HG02870 (cell line): ENCODE data around the gene DZIP1.
"Not testable (repeated sequence)": the region's sequence is repeated elsewhere in the genome, so short reads cannot be mapped to it uniquely, and the experiment has no call there.

ENCODE experiments used
- ATAC-seq: cut with Tn5 transposase; IDR thresholded peaks from one replicate; pipeline ENCODE4 v1.9.1; 2021; ENCODE audit warnings: mild to moderate bottlenecking, moderate library complexity; ENCODE audit not compliant: unreplicated experiment

Gene DZIP1

DNA sequence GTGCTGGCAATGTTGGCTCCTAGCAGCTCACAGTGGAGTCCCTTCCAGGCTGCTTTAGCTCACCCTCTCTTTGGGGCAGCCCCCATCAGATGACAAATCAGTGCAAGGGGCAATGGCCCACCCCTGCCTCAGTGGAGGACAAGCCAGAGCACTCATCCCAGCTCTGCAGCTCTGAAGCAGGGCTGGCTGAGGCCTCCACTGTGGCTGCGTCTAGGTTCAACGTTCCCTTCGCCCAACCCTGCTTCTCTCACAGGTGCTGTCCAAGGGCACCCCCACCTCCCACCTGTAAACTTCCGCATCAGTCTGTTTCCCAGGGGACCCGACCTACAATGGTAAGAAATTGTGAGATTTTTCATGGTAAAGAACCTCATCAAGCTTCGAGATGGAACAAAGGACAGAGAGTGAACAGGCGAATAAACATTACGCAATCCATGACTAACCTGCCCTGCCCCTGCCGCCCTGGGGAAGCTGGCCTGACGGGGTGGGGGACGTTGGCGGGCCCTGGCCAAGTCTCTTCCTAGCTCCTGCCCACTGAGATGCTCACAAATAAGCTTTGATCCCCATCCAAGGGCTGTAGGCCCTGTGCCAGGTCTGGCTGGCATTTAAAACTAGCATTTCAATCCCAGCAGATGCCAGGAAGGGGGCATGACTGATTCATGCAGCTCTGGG is 40.5 kb downstream of the DZIP1 start:
- ATAC-seq, result no peak

DNA sequence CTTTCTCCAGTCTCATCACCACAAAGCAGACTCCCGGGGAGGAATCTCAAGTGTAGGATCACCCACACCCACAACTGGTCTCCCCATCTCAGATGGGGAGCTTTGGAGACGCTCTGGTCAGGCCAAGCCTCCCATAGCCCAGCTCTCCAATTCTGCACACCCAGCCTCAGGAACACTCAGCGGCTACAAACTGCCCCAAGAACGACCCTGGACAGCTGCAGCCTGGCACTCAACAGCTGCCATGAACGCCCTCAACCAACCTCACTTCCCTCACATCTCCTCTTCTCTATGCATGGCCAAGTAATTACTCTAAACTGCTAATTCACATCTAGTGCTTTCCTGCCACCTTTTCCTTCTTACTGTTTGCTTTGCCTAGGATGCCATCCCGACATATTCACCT is 42.6 kb downstream of the DZIP1 start:
- no peak for ATAC-seq

DNA sequence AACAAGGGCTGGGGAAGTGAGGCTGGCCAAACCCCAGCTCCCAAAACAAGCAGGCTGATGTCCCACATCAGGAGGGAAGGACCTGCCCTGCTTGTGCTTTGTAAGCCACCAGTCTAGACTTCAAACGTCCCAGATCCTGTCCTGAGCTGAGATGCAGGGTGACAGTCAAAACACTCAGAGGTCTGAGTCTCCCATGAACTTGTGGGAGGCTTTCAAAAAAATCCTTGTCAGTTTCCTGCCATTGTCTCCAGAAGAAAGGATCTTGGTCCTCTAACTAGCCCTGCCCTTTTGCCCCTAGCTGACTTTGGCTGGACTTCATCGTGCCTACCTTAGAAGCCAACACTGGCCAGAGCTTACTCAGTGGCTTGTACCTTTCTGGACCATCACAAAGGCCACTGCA is 43.3 kb downstream of the DZIP1 start:
- ATAC-seq, result no peak

DNA sequence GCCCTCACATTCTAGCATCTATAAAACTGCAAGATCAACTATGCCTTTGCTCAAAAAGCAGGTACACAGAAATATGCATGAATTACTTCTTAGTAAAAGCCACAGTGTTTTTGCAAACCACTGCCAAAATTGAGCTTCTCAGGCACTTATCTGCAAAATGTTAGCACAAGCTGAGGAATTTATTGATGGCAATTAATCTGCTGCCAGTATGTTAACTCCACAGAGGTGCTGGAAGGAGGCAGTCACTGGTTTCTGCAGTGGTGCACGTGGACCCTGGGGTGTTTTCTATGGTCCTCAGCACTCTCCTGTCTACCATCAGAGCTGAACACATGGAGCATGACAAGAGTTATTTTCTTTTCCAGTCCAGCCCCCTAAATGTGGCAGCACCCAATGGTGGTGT is 47.8 kb downstream of the DZIP1 start:
- no peak for ATAC-seq

DNA sequence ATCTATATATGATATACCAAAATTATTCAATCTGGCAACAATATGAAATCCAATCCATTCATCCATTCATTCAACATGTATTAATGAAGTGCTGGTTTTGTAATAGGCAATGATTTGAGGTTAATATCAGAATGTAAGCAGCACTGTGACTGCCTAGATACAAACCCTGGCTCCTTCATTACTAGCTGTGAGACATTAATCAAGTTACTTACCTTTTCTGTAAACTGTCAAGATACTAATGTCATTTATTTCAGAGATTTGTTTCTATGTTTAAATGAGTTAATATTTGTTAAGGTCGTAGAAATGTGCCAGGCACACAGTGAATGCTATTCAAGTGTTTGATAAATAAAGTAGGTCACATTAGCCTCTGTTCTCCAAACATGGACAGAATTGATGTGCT is 51.0 kb downstream of the DZIP1 start:
- no peak for ATAC-seq

DNA sequence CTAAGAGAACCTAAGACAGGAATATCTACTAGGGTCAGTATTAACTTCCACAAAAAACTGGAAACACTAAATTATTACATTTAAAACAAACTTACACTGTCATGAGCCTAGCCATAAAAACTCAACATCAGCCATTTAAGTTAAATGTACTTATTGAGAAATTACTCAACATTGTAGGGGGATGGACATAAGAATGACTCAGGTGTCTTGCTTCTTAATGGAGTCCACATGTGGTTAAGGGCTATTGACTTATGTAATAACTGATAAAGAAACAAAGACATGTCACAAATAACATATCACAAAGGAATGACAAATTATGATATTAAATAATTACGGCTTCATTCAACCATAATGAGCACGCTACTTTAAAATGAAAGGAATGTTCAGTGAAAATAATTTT is 55.8 kb downstream of the DZIP1 start:
- ATAC-seq, result no peak

DNA sequence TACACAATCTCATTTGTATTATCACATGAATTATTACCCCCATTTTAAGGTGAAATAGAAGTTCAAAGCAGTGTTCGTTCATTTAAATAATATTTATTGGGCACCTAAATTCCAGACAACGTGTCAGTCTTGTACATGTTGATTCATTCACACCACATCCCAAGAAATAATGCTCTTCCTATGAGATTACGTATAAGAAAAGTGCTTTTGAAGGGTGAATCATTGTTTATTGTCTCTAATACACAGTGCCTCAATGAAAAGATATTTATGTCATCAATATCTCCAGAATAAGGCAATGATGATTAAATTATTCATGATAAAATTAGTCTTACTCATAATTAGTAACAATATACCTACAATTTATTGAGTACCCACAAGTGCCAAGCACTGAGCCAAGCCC is 56.4 kb downstream of the DZIP1 start:
- ATAC-seq, result no peak

DNA sequence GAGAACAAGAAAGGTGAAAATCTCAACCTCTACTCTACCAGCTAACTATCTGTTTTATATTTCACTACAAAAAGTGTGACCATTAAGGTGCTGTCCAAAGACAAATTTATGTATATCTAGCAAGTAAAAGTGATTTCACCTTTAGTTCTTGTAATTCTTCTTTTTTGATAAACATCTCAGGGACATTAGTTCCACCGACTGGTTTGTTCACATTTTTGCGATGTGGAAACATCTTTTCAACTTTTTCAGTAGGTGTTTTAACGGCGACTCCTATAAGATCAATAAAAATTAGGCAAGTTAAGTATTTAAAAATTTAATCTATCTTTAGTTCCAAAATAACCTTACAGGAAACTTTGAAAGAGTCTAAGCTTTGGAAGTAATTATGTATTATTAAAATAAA is 58.6 kb downstream of the DZIP1 start:
- ATAC-seq, result no peak

DNA sequence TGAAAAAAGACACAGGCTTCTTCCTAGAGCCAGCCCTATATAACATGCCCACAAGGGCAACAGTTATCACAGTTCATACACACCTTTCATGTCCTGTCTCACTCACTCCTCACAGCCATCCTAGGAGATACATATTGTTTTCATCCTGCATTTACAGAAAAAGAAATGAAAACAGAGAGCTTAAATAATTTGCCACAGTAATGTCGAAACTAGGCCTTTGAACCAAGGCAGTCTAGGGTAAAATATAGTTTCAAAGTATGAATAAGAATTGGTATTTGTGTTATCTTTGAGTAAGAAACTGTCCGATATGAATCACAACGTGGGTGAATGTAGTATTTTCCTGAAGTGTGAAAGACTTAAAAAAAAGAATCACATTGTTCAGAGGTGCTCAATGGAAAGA is 65.2 kb downstream of the DZIP1 start:
- peak; percentile 98 for ATAC-seq

DNA sequence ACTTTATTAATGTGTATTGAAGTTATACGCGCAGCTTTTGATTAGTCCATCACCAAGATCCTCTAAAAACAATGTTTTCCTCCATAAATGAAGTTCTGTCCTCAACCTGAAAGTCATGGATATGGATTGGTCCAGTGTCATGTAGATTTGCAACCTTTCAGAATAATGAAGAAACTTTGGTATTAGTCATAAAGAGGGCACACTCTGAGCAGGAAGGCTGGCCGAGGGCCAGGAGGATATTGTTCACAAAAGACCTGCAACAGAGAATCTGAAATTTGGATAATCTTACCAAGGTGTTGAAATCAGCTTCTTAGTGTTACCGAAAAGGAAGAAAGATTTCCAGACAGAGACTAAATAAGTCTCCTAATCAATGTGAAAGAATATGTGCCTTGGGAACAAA is 71.3 kb downstream of the DZIP1 start:
- no peak for ATAC-seq

DNA sequence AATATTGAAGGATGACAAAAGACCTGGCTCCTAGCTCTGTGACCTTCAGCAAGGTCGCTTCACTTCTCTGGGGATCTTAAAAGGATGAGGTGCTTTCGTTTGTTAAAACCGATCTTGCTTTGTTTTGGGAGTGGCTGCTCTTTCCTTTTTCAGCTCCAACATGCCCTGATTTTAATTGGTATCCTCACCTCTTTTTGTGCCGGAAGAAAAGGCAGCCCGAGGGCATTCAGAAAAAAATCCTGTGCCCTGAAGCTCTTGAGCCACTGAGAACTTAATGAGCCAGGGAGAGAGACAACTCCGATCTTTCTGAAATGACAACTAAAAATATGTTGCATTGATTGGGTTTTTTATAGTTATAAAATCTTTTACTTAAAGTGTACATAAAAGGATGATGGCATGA is 72.6 kb downstream of the DZIP1 start:
- no peak for ATAC-seq

DNA sequence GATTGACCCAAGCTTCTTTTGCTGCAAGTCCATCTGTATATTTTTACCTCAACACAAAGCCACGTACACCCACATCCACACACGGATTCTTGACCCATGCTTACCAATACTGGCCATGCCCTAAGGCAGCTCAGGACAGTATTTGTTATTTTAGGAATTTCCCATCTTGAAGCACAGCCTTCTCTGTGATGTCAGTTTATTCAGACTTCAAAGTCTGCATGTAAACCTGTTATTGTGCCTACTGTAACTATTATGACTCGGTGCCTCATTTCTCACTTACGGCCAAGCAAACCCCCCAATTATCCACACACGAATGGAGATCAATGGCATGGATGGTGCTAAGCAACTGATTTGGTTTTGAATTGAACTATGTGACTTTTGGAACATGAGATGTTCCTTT is 74.5 kb downstream of the DZIP1 start:
- no peak for ATAC-seq

DNA sequence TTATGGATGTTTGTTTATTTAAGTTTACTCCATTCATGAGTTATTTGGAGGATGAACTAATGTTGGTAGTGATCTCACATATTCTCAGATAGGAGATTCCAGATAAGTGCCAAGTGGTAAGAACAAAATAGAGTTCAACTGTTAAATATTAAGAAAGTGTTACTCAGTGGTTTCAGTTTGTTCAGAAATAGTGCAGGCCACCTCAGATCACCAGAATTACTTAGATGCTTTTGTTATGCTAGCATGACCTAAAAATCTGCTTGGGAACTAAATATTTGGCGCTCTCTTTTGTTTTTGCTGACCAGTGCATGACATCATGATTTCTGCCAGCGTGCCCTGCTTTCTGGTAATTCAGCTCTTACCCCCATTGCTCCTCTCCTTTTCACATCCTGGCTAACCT is 76.4 kb downstream of the DZIP1 start:
- no peak for ATAC-seq

DNA sequence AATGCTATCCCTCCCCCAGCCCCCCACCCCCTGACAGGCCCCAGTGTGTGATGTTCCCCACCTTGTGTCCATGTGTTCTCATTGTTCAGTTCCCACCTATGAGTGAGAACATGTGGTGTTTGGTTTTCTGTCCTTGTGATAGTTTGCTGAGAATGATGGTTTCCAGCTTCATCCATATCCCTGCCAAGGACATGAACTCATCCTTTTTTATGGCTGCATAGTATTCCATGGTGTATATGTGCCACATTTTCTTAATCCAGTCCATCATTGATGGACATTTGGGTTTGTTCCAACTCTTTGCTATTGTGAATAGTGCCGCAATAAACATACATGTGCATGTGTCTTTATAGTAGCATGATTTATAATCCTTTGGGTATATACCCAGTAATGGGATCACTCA is 78.7 kb downstream of the DZIP1 start:
- ATAC-seq, result not testable (repeated sequence)

DNA sequence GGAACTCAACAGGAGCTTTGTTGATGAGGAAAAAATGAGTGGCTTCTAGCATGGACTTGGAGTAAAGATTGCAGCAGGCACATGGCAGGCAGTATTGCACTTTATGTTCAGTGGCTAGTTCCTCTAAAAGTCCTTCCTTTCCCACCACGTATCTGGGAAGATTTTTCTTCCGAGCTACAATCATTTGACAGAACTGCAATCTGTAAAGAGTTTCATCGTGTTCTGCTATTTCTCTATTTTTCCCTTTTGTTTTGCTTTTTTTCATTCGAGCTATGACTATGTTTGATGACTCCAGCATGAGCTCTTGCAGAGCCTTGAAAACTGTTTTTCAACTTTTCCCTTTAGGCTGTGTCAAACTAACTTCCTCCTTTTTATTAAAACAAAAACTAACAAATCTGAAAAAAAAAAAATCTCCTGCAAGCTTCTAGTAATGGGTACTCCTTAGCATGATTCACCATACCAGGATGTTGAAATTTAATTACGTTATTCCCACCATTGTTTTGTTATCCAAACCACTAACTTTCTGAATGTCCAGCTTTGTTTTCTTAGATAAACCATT is 79.7 kb downstream of the DZIP1 start:
- no peak for ATAC-seq

DNA sequence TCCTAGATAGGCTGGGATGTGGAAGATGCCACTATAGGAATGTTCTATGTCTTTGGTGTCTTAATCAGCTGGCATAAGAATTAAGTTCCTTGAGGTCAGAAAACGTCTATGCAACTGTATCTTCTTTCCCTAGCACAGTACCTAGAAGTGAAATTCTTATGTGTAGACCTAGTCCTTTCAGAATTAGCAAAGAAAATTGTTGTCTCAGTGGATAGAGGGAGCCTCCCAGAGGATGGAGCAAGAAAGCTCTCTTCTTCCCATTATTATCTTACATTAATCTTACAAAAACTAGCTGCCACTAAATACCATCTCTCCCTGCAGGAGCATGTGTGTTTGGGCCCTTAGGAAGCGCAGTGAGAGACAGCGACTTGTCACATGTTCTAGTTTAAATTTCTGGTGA is 80.4 kb downstream of the DZIP1 start:
- ATAC-seq, result no peak

DNA sequence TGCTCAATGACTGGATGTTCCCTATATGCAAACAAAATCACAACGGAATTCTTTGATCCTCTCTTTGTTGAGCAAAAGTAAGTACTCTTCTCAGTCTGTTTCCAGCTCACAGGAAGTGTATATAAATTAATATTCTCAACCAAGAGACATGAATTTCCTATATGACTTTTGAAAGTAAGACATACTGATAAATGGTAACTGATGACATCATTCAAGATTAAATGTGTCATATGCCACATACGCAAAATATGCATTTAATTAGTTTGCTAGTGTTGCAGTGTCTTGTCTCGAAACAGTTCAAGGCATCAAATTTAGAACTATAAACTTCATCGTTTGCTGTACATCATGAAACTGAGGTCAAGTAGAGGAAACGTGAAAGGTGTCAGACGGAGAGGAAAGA is 84.1 kb downstream of the DZIP1 start:
- no peak for ATAC-seq

DNA sequence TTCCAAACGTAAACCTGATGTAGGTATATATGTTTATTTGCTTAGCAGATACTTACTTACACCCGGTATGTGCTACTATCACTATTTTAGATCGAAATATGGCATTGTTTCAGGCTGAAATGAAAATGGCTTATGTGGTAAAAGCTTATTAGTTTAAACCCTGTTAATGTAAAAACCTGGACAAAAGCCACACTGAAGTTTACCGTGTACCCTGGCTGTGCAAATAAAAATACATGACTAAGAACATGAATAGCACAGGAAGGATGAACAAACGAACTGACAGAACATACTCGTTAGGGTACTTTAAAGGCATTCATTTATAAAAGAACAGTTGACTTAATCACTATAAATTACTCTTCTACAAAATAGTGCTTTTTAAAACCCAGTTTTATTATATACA is 85.4 kb downstream of the DZIP1 start:
- ATAC-seq, result no peak

DNA sequence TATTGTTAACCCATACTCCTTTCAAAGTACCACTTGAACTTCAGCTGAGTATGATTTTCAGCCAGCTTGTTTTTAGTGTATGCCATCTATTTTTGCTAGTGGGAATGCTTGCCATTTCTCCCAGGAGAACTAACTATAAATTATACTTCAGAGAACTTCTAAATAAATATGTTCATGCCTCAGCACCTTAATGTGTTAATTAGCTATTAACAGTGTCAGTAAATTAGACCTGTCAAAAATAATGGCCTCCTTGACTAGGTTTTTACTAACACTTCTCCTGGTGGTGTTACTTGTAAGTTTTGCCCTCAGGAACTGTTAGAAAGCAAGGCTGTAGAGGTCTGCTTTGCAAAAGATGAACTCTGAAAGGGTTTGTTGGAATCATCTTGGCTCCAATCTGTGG is 87.5 kb downstream of the DZIP1 start:
- ATAC-seq, result no peak

DNA sequence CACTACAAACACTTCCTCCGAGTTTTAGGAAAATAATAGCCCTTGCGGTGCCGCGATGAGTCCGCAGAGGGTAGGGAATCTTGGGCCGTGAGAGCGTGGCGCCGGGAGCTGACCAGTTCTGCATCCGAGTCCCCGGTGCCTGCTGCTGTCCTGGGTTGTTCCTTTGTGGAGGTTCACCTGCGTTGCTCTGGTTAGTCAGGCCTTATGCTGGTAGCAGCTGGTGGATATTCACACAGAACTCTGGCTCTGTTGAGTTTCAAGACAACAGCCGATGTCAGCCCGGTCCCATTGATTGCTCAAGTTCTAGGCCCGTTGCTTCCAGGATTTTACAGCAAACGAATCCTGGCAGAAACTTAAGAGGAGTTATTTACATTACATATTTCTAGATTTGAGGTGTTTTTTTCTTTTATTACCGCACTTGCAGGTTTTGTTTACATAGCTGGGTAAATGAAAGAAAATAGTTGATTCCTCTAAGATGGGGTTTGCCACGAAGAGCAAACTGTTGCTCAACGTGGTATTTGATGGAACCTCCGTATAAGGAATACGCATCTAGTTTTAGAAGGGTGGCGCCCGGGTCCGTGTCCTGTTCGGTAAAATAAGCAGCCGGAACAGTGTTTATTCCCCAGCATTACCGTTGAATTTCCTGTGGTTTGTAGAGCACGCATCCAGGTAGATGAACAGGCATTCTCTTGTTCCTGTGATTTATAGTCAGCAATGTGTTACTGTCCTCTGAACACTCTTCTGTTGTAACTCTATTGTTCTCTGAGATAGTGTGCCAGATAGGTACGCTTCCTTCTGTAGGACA is 90.7 kb downstream of the DZIP1 start:
- no peak for ATAC-seq

DNA sequence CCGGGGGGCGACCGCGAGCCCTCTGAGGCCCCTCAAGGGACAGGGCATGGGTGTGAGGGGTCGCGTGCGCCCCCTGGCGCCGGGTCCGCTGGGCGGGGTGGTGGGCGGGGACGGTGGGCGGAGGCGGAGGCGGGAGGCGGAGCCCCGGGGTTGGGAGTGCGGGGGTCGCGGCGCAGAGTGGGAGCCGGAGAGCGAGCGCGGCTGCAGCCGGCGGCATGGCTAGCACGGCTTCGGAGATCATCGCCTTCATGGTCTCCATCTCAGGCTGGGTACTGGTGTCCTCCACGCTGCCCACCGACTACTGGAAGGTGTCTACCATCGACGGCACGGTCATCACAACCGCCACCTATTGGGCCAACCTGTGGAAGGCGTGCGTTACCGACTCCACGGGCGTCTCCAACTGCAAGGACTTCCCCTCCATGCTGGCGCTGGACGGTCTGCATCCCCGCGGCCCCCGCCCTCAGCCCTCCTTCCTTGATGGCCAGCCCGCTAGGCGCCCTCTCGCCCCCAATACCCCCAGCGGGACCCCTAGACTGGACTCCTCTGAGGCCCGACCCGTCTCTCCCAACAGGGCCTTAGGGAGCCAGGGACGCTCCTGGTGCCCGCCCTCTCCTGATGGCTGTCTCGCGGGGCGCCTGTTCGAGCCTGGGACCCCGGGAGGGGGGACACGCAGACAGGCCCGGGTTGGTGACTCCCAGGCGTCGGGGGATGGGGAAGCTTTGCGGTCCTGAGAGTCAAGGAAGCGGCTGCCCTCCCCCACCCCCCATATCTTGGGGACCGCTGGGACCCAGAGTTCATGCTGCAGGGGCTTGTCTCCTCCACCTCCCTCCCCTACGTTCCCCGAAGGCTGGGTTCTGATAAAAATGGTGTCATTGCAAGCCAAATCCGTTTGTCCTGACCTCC is 91.7 kb downstream of the DZIP1 start, which contains the start of gene CLDN10:
Gene CLDN10 (plus strand): TSS at position 182 of the 903 bp plus-strand sequence. CDS start 34 bp downstream, at position 216.
- no peak for ATAC-seq
